Fibroblast of skin of left quadriceps (primary cell): ENCODE results near the gene TBX19.
"Not testable (repeated sequence)": the region's sequence is repeated elsewhere in the genome, so short reads cannot be mapped to it uniquely, and the experiment has no call there.

ENCODE experiments used
- DNase-seq, 2 experiments: peaks; one replicate each; pipeline ENCODE4 v3.0.0-alpha.2; 2013; ENCODE audit warnings: low read depth in 2 of 2

The TBX19 gene

DNA sequence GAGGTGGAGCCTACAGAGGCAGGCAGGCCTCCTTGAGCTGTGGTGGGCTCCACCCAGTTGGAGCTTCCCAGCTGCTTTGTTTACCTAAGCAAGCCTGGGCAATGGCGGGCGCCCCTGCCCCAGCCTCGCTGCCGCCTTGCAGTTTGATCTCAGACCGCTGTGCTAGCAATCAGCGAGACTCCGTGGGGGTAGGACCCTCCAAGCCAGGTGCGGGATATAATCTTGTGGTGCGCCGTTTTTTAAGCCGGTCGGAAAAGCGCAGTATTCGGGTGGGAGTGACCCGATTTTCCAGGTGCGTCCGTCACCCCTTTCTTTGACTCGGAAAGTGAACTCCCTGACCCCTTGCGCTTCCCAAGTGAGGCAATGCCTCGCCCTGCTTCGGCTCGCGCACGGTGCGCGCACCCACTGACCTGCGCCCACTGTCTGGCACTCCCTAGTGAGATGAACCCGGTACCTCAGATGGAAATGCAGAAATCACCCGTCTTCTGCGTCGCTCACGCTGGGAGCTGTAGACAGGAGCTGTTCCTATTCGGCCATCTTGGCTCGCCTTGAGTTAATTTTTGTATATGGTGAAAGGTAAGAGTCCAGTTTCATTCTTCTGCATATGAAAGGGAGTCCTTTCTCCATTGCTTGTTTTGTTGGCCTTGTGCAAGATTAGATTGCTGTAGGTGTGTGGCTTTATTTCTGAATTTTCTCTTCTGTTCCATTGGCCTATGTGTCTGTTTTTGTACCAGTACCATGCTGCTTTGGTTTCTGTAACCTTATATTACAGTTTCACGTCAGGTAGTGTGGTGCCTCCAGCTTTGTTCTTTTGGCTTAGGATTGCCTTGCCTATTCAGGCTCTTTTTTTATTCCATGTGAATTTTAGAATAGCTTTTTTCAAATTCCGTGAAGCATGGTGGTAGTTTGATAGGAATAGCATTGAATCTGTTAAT lies 73.9 kb downstream of the TBX19 start:
- not testable (repeated sequence) for DNase-seq

- DNase-seq = no peak
Observed at GRCh38 chr1:168360151-168361021, 79.7 kb downstream of the TBX19 start.

- DNase-seq = no peak
Observed at GRCh38 chr1:168361252-168361651, 80.6 kb downstream of the TBX19 start.

DNA sequence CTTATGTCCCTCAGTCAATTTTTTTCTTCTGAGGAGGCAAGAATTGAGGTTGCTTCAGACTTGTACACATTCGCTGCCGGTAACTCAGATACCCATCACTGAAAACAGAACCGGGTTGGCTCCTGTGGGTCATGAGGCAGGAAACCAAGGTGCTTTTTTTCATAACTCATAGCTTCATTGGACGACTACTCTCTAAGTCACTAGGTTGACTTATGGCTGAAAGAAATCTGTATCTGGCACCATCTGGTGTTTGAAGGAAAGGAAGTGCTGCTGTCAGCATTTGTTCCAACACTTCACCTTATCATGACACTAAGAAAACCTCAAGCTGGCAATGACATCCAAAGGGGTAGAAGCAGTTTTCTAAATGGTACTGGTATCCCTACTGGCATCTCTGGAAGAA lies 82.3 kb downstream of the TBX19 start:
- DNase-seq = no peak
